Central memory CD8-positive, alpha-beta T cell (primary cell): ENCODE measurements around the gene MARK3.
"Not testable (repeated sequence)": the region's sequence is repeated elsewhere in the genome, so short reads cannot be mapped to it uniquely, and the experiment has no call there.

ENCODE experiments used
- ATAC-seq: fragments of 150-1000 bp; cut with Tn5 transposase; replicated peaks from 2 replicates; pipeline ENCODE4 v1.10.0; 2022; ENCODE audit warnings: mild to moderate bottlenecking, moderate FRiP score, moderate number of reproducible peaks; ENCODE audit not compliant: poor library complexity, severe bottlenecking; ENCODE audit errors: extremely low read depth
- DNase-seq, 2 donors: peaks; one replicate each; pipeline ENCODE4 v3.0.0; 2021; ENCODE audit warnings: low spot score in 2 of 2
- H3K27ac Mint-ChIP-seq: one replicate; pipeline ENCODE4 v1.8.0; 2022; ENCODE audit warnings: low read depth, mild to moderate bottlenecking, moderate library complexity, mixed read lengths
- H3K27me3 Mint-ChIP-seq: one replicate; pipeline ENCODE4 v1.8.0; 2022; ENCODE audit warnings: mixed read lengths
- H3K36me3 Mint-ChIP-seq: one replicate; pipeline ENCODE4 v1.8.0; 2022; ENCODE audit warnings: mild to moderate bottlenecking, moderate library complexity, mixed read lengths; ENCODE audit not compliant: insufficient read depth
- H3K4me1 Mint-ChIP-seq: one replicate; pipeline ENCODE4 v1.8.0; 2022; ENCODE audit warnings: mixed read lengths
- H3K4me3 Mint-ChIP-seq: one replicate; pipeline ENCODE4 v1.8.0; 2022; ENCODE audit warnings: mild to moderate bottlenecking, moderate library complexity, mixed read lengths
- H3K9me3 Mint-ChIP-seq: one replicate; pipeline ENCODE4 v1.8.0; 2022; ENCODE audit warnings: mixed read lengths

MARK3 gene

DNA sequence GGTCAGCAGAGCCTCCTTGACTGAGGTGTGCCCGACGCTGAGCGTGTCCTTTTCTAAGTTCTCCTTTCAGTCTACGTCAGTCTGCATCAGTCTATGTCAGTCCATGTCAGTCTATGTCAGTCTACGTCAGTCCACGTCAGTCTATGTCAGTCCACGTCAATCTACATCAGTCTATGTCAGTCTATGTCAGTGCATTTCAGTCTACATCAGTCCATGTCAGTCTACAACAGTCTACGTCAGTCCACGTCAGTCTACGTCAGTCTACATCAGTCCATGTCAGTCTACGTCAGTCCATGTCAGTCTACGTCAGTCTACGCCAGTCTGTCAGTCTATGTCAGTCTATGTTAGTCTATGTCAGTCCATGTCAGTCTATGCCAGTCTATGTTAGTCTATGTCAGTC lies 35.2 kb upstream of the MARK3 start:
- Mint-ChIP-seq H3K4me1 (no peaks in the 10 kb centered on the region), H3K9me3 (no peaks in the 10 kb centered on the region), H3K27me3 (peaks cover 25% of the 10 kb centered on the region), H3K4me3 (no peak overlapping the region), H3K27ac (no peak overlapping the region), H3K36me3 (peaks cover 12% of the 10 kb centered on the region)
- ATAC-seq (no peak), DNase-seq (no peak)

DNA sequence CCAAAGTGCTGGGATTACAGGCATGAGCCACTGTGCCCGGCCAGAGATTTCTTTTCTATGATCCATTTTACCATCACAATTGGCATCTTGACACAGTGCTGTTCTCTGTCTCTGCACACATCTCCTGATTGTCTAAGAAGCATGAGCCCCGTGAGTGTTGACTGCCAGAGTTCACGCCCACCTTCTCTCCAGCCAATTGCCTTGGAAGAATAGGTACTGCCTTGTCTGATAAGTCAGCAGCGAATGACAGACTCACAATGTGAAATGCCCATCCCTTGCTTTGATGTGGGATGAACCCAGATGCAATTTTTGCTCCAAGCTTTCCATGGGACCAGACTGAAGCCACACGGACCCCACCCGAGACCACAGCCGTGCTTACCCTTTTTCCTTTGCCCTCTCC lies 31.9 kb upstream of the MARK3 start:
- Mint-ChIP-seq H3K4me1 (peaks cover 7% of the 10 kb centered on the region), H3K27me3 (peaks cover 34% of the 10 kb centered on the region), H3K9me3 (no peaks in the 10 kb centered on the region), H3K4me3 (no peak overlapping the region), H3K27ac (no peak overlapping the region), H3K36me3 (peaks cover 4% of the 10 kb centered on the region)
- ATAC-seq (no peak), DNase-seq (no peak)

DNA sequence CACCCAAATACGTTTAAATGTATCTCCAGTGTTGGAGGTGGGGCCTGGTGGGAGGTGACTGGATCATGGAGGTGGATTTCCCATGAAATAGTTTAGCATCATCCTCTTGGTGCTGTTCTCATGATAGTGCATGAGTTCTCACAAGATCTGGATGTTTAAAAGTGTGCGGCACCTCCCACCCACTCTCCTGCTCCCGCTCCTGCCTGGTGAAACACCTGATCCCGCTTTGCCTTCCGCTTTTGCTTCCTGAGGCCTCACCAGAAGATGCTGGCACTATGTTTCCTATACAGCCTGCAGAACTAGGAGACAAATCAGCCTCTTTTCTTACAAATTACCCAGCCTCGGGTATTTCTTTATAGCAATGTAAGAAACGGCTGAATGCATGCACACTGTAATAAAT lies 31.1 kb upstream of the MARK3 start:
- Mint-ChIP-seq H3K4me1 (peaks cover 7% of the 10 kb centered on the region), H3K36me3 (peaks cover 4% of the 10 kb centered on the region), H3K27me3 (peaks cover 34% of the 10 kb centered on the region), H3K9me3 (no peaks in the 10 kb centered on the region), H3K4me3 (no peak overlapping the region), H3K27ac (no peak overlapping the region)
- no peak for ATAC-seq
- DNase-seq = no peak

DNA sequence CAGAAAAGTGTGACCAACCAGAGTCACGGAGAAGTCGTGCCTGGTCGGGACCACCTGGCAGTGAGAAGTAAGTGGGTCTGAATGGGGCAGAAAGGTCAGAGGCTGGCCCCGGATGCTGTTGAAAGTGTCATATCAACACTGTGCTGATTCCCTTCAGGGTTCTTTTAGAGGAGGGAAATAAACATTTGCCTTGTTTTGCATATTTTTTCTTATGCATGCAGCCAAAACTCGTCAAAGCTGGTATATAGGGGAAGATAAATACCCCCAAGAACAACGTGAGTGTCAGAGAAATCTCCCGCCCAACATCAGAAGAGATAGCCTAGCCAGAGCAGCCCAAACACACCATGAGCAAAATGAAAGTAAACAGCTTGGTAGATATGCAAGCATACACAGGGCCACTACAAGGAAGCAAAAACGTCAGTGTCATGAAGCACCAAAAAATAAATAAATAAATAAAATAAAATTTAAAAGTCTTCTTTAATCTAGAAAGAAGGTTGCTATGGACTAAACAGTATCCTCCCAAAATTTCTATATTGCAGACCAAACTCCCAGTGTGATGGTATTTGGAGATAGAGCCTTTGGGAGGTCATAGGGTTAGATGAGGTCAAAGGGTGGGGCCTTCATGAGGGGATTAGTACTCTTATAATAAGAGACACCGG lies 29.1 kb upstream of the MARK3 start:
- Mint-ChIP-seq H3K4me3 (no peak overlapping the region), H3K36me3 (peaks cover 4% of the 10 kb centered on the region), H3K4me1 (peaks cover 7% of the 10 kb centered on the region), H3K9me3 (no peaks in the 10 kb centered on the region), H3K27ac (no peak overlapping the region), H3K27me3 (peaks cover 44% of the 10 kb centered on the region)
- DNase-seq (no peak), ATAC-seq (no peak)

DNA sequence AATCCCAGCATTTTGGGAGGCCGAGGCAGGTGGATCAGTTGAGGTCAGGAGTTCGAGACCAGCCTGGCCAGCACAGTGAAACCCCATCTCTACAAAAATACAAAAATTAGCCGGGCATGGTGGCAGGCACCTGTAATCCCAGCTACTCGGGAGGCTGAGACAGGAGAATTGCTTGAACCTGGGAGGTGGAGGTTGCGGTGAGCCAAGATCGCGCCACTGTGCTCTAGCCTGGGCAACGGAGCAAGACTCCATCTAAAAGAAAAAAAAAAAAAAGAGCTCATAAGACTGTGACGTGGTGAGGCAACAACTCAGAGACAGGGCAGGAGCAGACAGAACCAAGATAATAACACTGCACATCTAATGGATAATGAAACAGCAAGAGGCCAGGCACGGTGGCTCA lies 27.7 kb upstream of the MARK3 start:
- not testable (repeated sequence) for H3K4me3 Mint-ChIP-seq, H3K4me1 Mint-ChIP-seq, DNase-seq, H3K27ac Mint-ChIP-seq, H3K36me3 Mint-ChIP-seq, ATAC-seq, H3K9me3 Mint-ChIP-seq
- peaks cover 38% of the 10 kb centered on the region for H3K27me3 Mint-ChIP-seq

DNA sequence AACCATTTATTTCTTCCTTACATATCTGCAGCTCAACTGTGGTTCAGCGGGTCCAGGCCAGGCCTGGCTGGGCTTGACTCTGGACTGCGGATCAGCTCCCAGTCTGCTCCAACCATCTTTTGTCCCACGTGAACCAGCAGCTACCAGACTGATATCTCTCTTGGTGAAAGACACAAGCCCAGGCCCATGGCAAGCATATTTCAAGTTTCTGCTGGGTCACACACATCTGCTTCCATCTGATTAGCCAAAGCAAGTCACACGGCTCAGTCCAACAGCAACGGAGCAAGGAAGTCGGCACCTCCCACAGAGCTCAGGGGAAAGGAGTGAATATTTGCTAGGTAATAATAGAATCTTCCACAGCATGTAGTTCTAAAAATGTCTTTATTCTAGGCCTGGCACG lies 24.7 kb upstream of the MARK3 start:
- H3K4me1 Mint-ChIP-seq = peaks cover 7% of the 10 kb centered on the region
- H3K9me3 Mint-ChIP-seq = peaks cover 17% of the 10 kb centered on the region
- no peak overlapping the region for H3K27ac Mint-ChIP-seq
- ATAC-seq = no peak
- H3K27me3 Mint-ChIP-seq = peaks cover 19% of the 10 kb centered on the region
- DNase-seq = no peak
- peaks cover 4% of the 10 kb centered on the region for H3K36me3 Mint-ChIP-seq
- H3K4me3 Mint-ChIP-seq = no peak overlapping the region

DNA sequence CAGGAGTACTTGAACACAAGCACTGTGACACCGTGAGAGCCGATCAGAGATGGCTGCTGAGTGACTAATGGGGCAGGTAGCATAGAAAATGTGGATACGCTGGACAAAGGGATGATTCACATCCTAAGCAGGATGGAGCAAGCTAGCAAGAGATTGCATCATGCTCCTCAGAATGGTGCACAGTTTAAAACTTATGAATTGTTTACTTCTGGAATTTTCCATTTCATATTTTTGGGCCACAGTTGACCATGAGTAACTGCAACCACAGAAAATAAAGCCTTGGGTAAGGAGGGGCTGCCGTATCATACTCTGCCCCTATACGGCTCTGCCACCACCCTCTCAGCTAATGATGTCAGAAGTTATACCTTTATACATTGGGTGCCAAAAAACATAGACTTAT lies 23.3 kb upstream of the MARK3 start:
- no peak for ATAC-seq
- Mint-ChIP-seq H3K36me3 (peaks cover 2% of the 10 kb centered on the region), H3K27me3 (peaks cover 16% of the 10 kb centered on the region), H3K4me3 (no peak overlapping the region), H3K9me3 (peaks cover 17% of the 10 kb centered on the region), H3K4me1 (peaks cover 4% of the 10 kb centered on the region), H3K27ac (no peak overlapping the region)
- DNase-seq = no peak

DNA sequence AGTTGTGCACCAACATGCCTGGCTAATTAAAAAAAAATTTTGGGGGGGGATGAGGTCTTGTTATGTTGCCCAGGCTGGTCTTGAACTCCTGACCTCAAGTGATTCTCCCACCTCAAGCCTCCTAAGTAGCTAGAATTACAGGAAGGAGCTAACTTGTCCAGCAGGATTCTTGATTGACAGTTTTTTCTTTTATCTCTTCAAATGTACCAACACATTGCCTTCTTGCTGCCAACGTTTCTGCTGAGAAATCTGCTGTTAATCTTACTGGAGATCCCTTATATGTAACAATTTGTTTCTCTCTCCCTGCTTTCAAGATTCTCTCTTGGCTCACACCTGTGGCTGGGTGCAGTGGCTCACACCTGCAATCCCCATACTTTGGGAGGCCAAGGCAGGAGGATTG lies 22.4 kb upstream of the MARK3 start:
- Mint-ChIP-seq H3K9me3 (peaks cover 17% of the 10 kb centered on the region), H3K27ac (no peak overlapping the region), H3K27me3 (peaks cover 10% of the 10 kb centered on the region), H3K4me1 (no peaks in the 10 kb centered on the region), H3K4me3 (no peak overlapping the region), H3K36me3 (no peaks in the 10 kb centered on the region)
- DNase-seq = no peak
- ATAC-seq = no peak

DNA sequence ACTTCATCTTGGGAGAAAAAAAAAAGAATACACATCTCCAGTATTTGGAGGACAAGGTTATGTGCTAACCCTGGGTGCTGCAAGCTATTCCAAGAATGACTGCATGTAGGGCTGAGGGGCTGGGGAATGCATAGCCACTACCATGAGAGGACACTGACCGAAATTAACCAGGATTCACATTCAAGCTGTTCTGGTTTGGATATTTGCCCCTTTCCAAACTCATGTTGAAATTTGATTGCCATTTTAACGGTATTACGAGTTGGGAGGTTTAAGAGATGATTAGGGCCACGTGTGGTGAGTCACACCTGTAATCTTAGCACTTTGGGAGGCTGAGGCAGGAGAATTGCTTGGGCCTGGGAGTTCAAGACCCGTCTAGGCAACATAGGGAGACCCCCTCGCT lies 18.5 kb upstream of the MARK3 start:
- no peak for ATAC-seq
- H3K27me3 Mint-ChIP-seq = no peaks in the 10 kb centered on the region

DNA sequence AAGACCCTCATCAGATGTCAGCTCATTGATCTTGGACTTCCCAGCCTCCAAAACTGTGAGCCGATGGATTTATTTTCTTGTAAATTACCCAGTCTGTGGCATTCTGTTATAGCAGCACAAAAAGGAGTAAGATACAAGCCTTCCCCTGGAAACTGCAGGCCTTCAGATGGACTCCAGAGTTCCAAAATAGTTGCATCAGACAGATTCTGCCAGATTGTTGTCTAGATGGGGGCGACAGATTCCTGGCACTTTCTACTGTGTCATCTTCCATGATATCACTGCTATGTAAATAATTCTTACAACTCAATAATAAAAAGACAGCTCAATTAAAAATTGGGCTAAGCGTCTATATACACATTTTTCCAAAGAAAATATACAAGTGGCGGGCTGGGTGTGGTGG lies 17.2 kb upstream of the MARK3 start:
- Mint-ChIP-seq H3K27me3 (no peaks in the 10 kb centered on the region), H3K36me3 (no peaks in the 10 kb centered on the region), H3K4me1 (no peaks in the 10 kb centered on the region), H3K4me3 (no peak overlapping the region), H3K9me3 (peaks cover 12% of the 10 kb centered on the region), H3K27ac (no peak overlapping the region)
- no peak for ATAC-seq
- no peak for DNase-seq

More for the DNA sequence above, 18.5 kb upstream of the MARK3 start:
- no peak overlapping the region for H3K4me3 Mint-ChIP-seq
- H3K36me3 Mint-ChIP-seq = no peaks in the 10 kb centered on the region
- H3K9me3 Mint-ChIP-seq = peaks cover 17% of the 10 kb centered on the region
- H3K27ac Mint-ChIP-seq = no peak overlapping the region
- DNase-seq = no peak
- H3K4me1 Mint-ChIP-seq = no peaks in the 10 kb centered on the region

DNA sequence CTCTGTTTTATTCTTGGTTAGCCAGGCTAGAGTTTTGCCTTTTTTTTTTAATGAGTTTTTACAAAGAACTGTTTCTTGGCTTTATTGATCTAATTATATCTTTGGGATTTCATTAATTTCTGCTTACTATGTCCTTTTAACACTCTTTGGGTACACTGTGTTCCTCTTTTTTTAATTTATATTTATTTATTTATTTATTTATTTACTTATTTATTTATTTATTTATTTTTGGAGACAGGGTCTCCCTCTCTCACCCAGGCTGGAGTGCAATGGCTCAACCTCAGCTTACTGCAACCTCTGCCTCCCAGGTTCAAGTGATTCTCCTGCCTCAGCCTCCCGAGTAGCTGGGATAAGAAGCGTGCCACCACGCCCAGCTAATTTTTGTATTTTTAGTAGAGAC lies 15.1 kb upstream of the MARK3 start:
- H3K36me3 Mint-ChIP-seq = peaks cover 2% of the 10 kb centered on the region
- ATAC-seq (no peak), DNase-seq (no peak)
- H3K27ac Mint-ChIP-seq = no peak overlapping the region
- peaks cover 15% of the 10 kb centered on the region for H3K27me3 Mint-ChIP-seq
- H3K4me3 Mint-ChIP-seq = no peak overlapping the region
- H3K4me1 Mint-ChIP-seq = no peaks in the 10 kb centered on the region
- H3K9me3 Mint-ChIP-seq = no peaks in the 10 kb centered on the region

DNA sequence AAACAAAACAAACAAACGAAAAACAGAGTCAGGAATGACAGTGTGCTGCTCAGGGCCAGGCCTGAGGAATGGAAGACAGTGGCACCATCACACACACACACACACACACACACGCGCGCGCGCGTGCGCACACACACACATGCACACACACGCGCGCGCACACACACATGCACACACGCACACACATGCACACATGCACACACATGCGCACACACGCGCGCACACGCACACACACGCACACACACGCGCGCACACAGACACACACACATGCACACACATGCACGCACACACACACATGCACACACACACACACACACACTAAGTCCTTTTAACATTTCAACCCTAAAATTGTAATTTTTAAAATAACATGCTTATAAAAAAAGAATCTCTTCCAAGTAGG lies 13.2 kb upstream of the MARK3 start:
- no peaks in the 10 kb centered on the region for H3K9me3 Mint-ChIP-seq
- peaks cover 15% of the 10 kb centered on the region for H3K27me3 Mint-ChIP-seq
- H3K4me3 Mint-ChIP-seq = no peak overlapping the region
- no peaks in the 10 kb centered on the region for H3K4me1 Mint-ChIP-seq
- H3K27ac Mint-ChIP-seq = no peak overlapping the region
- no peak for ATAC-seq
- peaks cover 2% of the 10 kb centered on the region for H3K36me3 Mint-ChIP-seq
- DNase-seq = no peak

DNA sequence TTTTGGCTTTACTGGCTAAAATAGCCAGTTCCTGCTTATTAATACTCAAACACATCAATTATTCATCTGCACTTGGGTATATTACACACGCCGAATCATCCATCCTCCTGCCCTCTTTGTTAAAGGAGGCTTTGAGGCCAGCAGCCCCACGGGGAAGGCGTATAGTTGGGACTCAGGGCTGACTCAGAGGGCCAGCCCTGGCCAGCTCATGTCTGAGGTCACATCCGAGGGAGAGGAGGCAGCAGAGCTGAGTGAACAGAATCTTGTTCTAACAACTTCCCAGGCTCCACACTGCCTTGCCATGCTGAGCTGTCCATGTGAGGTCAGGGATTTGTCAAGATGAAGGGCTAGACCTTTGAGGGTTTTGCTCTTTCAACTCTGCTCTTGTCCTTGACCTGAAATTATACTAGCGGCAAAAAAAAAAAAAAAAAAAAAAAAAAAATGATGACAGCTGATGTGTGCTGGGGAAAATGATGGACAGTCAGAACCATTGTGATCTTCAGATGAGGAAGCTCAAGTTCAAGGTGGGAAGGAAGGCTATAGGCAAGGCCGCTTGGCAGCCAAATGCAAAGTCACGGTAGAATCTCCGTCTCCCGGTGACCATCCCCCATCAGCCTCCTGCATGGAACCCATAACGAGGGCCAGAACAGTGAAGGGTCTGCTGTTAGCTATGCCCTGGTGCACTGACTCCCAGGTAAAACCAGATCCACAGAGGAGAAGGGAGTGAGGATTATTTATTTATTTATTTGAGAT lies 12.5 kb upstream of the MARK3 start:
- ATAC-seq = no peak
- no peak overlapping the region for H3K27ac Mint-ChIP-seq
- H3K27me3 Mint-ChIP-seq = peaks cover 15% of the 10 kb centered on the region
- H3K4me1 Mint-ChIP-seq = no peaks in the 10 kb centered on the region
- no peak for DNase-seq
- H3K4me3 Mint-ChIP-seq = no peak overlapping the region
- peaks cover 2% of the 10 kb centered on the region for H3K36me3 Mint-ChIP-seq
- no peaks in the 10 kb centered on the region for H3K9me3 Mint-ChIP-seq
